ENCODE data around the gene TMEM169. TPM values are rescaled to one million over a fixed set of nuclear protein-coding genes. Genes with fewer than 3 reads are reported as not detected.

TMEM169 gene
- polyA plus RNA-seq, 1 experiment: 0.16 TPM

DNA sequence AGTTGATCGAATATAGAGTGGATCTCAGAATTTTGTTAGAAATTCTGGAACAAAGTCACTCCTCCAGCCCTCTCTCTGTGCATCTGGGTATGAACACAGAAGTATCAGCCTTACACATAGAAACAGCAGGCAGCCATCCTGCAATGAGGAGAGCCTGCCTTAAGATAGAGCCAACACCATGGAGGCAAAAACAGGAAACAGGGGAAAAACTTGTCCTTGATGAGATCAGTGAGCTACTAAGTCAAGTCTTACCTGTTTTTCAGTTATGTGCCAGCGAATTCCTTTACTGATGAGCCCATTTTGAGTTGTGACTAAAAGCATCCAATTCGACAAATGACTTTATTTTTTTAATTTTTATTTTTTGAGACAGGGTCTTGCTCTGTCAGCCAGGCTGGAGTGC, 41.8 kb upstream of the TMEM169 start:
- ChIA-PET POLR2A (no interaction called here), CTCF (interaction anchor here (1.8 kb wide), 1 partner anchor 17 kb away, joined by 4 read pairs; no protein-coding TSS in a partner anchor)
- no peak for DNase-seq (ENCODE audit: low read depth, low spot score)
- Histone ChIP-seq H3K27ac (ENCODE audit: low read depth, low read length) (no peak overlapping the region), H3K4me3 (ENCODE audit: low read depth, low read length) (no peak overlapping the region), H3K27me3 (ENCODE audit: control insufficient read depth, insufficient read depth, low read length) (no peaks in the 10 kb centered on the region), H3K9me3 (ENCODE audit: control insufficient read depth, insufficient read depth, low read length) (no peaks in the 10 kb centered on the region)
- TF ChIP-seq, protein P1, sequence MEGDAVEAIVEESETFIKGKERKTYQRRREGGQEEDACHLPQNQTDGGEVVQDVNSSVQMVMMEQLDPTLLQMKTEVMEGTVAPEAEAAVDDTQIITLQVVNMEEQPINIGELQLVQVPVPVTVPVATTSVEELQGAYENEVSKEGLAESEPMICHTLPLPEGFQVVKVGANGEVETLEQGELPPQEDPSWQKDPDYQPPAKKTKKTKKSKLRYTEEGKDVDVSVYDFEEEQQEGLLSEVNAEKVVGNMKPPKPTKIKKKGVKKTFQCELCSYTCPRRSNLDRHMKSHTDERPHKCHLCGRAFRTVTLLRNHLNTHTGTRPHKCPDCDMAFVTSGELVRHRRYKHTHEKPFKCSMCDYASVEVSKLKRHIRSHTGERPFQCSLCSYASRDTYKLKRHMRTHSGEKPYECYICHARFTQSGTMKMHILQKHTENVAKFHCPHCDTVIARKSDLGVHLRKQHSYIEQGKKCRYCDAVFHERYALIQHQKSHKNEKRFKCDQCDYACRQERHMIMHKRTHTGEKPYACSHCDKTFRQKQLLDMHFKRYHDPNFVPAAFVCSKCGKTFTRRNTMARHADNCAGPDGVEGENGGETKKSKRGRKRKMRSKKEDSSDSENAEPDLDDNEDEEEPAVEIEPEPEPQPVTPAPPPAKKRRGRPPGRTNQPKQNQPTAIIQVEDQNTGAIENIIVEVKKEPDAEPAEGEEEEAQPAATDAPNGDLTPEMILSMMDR (IDR thresholded peaks at IDR 0.05; ENCODE audit: low read depth, low read length): no peak

DNA sequence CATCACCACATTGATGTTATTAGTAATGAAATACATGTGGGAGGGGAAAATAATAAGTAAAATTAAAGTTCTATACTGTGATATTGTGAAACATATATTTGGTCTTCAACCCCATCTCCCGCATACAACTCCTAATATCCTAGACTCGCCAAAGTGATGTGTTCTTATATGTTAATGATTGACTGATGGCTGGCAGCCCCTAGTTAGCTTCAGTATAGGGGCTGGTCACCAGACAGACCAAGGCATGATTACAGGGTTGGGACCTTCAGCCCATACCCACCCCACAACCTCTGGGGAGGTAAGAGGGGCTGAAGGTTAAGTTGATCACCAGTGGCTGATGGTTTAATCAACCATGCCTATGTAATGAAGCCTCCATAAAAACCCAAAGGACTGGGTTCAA, 40.3 kb upstream of the TMEM169 start:
- Histone ChIP-seq H3K9me3 (ENCODE audit: control insufficient read depth, insufficient read depth, low read length) (no peaks in the 10 kb centered on the region), H3K27me3 (ENCODE audit: control insufficient read depth, insufficient read depth, low read length) (no peaks in the 10 kb centered on the region), H3K4me3 (ENCODE audit: low read depth, low read length) (no peak overlapping the region), H3K27ac (ENCODE audit: low read depth, low read length) (no peak overlapping the region)
- DNase-seq (ENCODE audit: low read depth, low spot score): no peak
- TF ChIP-seq, protein P1 (IDR thresholded peaks at IDR 0.05; ENCODE audit: low read depth, low read length): no peak
- ChIA-PET POLR2A (no interaction called here), CTCF (interaction anchor here (1.1 to 2.3 kb wide), 3 partner anchors 9 to 18 kb away, joined by 3 to 7 read pairs (median 4); no protein-coding TSS in a partner anchor)

DNA sequence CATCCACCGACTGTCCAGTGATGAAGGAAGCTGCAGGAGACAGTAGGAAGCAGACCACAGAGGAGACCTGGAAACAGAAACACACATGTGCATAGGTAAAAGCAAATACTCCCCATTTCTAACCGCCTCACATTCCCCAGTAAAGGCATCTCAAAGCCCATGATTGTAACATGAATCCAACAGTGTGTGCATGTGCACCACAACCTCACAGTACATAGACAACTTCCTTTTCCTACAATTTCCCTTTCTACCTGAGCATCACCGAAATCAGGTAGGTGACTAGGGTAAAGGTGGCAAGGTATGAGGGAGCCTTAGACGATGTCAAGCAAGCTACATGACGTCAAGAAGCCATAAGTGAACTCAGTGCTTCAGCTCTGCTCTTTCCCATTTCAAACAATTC, 37.8 kb upstream of the TMEM169 start:
- DNase-seq (ENCODE audit: low read depth, low spot score): no peak
- CTCF ChIA-PET: interaction anchor here (2.1 to 3.4 kb wide), 2 partner anchors 10 to 22 kb away, joined by 6 to 27 read pairs; no protein-coding TSS in a partner anchor
- Histone ChIP-seq H3K4me3 (ENCODE audit: low read depth, low read length) (no peak overlapping the region), H3K27ac (ENCODE audit: low read depth, low read length) (no peak overlapping the region), H3K27me3 (ENCODE audit: control insufficient read depth, insufficient read depth, low read length) (no peaks in the 10 kb centered on the region), H3K9me3 (ENCODE audit: control insufficient read depth, insufficient read depth, low read length) (no peaks in the 10 kb centered on the region)
- TF ChIP-seq, protein P1 (IDR thresholded peaks at IDR 0.05; ENCODE audit: low read depth, low read length): no peak
- POLR2A ChIA-PET: no interaction called here

DNA sequence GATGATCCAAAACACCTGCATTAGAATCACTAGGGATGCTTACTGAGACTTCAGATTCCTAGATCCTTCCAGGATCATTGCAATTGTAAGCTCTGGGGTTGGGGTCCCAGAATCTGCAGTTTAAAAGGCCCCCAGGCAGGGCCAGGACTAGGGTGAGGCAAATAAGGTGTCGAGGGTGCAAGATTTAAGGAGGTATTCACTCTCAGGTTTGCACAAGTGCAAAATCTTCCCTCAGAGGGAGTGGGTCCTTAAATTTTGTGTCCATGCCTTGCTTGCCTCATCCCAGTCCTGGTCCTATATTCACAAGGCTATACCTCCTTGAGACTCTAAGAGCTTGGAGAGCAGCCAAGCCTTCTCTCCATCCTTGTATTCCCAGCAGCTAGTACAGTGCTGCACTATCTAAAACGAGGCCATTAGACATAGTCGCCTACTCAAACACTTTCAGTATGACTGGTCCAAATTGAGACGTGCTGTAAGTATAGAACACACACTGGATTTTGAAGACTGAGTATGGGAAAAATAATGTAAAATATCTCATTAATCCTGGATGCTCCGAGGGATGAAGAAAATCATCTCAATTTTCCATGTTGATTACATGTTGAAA, 36.7 kb upstream of the TMEM169 start:
- TF ChIP-seq, protein P1 (IDR thresholded peaks at IDR 0.05; ENCODE audit: low read depth, low read length): no peak
- POLR2A ChIA-PET: no interaction called here
- no peaks in the 10 kb centered on the region for H3K9me3 ChIP-seq (ENCODE audit: control insufficient read depth, insufficient read depth, low read length)

DNA sequence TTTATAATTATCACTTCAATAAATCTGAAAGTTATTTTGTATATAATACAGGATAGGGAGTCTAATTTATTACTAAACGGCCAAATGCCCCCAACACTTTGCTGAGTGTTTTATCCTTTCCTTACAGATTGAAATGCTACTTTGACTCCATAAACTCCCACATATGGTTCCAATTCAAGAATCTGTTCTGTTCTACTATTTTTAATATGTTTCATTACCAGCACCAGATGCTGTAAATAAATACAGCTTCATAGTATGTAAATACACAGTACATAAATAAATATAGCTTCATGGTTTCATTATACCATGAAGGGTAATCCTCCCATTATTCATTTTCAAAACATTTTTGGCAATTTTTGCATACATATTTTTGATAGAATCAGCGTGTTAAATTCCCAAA, 34.3 kb upstream of the TMEM169 start:
- no peak overlapping the region for H3K27ac ChIP-seq (ENCODE audit: low read depth, low read length)
- TF ChIP-seq, protein P1 (IDR thresholded peaks at IDR 0.05; ENCODE audit: low read depth, low read length): no peak
- ChIA-PET POLR2A (no interaction called here), CTCF (interaction anchor here (0.6 to 3.3 kb wide), 2 partner anchors 14 kb away, joined by 3 to 24 read pairs; no protein-coding TSS in a partner anchor)
- H3K4me3 ChIP-seq (ENCODE audit: low read depth, low read length): no peak overlapping the region
- no peak for DNase-seq (ENCODE audit: low read depth, low spot score)
- no peaks in the 10 kb centered on the region for H3K27me3 ChIP-seq (ENCODE audit: control insufficient read depth, insufficient read depth, low read length)
- no peaks in the 10 kb centered on the region for H3K9me3 ChIP-seq (ENCODE audit: control insufficient read depth, insufficient read depth, low read length)

More for the DNA sequence above, 36.7 kb upstream of the TMEM169 start:
- H3K4me3 ChIP-seq (ENCODE audit: low read depth, low read length): no peak overlapping the region
- CTCF ChIA-PET: interaction anchor here (2.1 to 3.4 kb wide), 2 partner anchors 11 to 23 kb away, joined by 6 to 27 read pairs; no protein-coding TSS in a partner anchor
- H3K27ac ChIP-seq (ENCODE audit: low read depth, low read length): no peak overlapping the region
- H3K27me3 ChIP-seq (ENCODE audit: control insufficient read depth, insufficient read depth, low read length): no peaks in the 10 kb centered on the region
- no peak for DNase-seq (ENCODE audit: low read depth, low spot score)

Measured in AG04450 (cell line).